ENCODE results near the gene FBXL15. TPM values are rescaled to one million over a fixed set of nuclear protein-coding genes. Genes with fewer than 3 reads are reported as not detected.

FBXL15 gene
- total and polyA plus RNA-seq, 2 donors, result 2.0 to 36.6 TPM

DNA sequence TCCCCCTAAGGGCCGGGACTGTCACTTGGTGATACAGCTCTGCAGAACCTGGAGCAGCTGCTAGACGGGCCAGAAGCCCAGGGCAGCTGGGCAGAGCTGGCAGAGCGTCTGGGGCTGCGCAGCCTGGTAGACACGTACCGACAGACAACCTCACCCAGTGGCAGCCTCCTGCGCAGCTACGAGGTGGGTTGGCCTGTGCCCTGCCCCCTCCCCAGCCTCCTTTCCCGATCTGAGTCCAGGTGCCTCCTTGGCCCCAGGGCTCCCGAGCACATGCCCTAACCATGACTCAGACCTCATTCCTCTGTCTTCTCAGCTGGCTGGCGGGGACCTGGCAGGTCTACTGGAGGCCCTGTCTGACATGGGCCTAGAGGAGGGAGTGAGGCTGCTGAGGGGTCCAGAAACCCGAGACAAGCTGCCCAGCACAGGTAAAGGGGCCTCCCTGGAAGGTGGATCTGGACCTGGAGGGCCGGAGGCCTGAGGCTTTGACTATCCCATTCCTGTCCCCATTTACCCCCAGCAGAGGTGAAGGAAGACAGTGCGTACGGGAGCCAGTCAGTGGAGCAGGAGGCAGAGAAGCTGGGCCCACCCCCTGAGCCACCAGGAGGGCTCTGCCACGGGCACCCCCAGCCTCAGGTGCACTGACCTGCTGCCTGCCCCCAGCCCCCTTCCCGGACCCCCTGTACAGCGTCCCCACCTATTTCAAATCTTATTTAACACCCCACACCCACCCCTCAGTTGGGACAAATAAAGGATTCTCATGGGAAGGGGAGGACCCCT is 18.7 kb upstream of the FBXL15 start:
- DNase-seq (ENCODE audit: extremely low spot score), result no peak
- H3K4me3 ChIP-seq (ENCODE audit: low read depth, low read length), result no peak overlapping the region
- H3K27ac ChIP-seq (ENCODE audit: low read depth), result no peak overlapping the region
- H3K36me3 ChIP-seq (ENCODE audit: insufficient read depth), result peaks cover 2% of the 10 kb centered on the region
- H3K4me1 ChIP-seq (ENCODE audit: insufficient read depth), result no peaks in the 10 kb centered on the region
- WGBS, result 69% methylated on average over 18 of the region's 18 CpGs

DNA sequence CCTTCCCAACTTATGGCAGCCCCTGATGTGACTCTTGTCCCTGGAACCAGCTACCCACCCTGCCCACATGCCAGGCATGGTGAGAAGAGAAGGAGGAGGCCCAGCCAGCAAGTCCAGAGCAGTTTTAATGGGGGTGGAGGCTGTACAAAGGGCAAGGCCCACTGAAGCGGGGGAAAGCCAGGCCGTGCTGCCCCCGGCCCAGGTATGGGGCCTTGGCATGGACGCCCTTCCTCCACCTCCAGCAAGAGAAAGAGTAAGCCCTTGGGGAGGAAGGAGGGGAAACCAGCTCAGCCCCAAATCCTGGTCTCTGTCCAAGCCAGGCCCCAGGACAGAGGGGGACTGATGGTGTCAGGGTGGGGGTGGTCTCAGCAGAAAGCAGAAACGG is 18.1 kb upstream of the FBXL15 start:
- peaks cover 2% of the 10 kb centered on the region for H3K36me3 ChIP-seq (ENCODE audit: insufficient read depth)
- no peak overlapping the region for H3K27ac ChIP-seq (ENCODE audit: low read depth)
- no peak overlapping the region for H3K4me3 ChIP-seq (ENCODE audit: low read depth, low read length)
- DNase-seq (ENCODE audit: extremely low spot score), result no peak
- 73% methylated on average over 5 of the region's 5 CpGs for WGBS
- no peaks in the 10 kb centered on the region for H3K4me1 ChIP-seq (ENCODE audit: insufficient read depth)

DNA sequence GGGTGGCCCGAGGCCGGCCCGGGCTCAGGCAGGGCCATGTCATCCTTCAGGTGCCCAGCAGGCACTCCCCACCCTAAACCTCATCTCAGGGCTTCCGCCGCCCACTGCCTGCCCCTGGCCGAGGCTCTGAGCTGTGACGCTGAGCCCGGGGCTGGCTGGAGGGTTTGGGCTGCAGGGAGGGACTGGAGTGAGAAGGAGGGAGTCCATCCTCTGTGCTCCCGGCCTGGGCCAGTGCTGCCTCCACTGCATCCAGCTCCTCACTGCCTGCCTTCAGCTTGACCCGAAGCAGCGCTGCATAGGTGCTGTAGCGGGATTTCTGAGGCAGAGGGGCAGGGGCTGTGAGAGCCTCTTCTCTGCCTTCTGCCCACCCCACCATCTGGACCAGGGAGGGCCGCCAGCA is 17.5 kb upstream of the FBXL15 start:
- no peak for DNase-seq (ENCODE audit: extremely low spot score)
- peaks cover 2% of the 10 kb centered on the region for H3K36me3 ChIP-seq (ENCODE audit: insufficient read depth)
- H3K4me3 ChIP-seq (ENCODE audit: low read depth, low read length), result no peak overlapping the region
- no peak overlapping the region for H3K27ac ChIP-seq (ENCODE audit: low read depth)
- WGBS, result 83% methylated on average over 13 of the region's 13 CpGs
- H3K4me1 ChIP-seq (ENCODE audit: insufficient read depth), result no peaks in the 10 kb centered on the region

DNA sequence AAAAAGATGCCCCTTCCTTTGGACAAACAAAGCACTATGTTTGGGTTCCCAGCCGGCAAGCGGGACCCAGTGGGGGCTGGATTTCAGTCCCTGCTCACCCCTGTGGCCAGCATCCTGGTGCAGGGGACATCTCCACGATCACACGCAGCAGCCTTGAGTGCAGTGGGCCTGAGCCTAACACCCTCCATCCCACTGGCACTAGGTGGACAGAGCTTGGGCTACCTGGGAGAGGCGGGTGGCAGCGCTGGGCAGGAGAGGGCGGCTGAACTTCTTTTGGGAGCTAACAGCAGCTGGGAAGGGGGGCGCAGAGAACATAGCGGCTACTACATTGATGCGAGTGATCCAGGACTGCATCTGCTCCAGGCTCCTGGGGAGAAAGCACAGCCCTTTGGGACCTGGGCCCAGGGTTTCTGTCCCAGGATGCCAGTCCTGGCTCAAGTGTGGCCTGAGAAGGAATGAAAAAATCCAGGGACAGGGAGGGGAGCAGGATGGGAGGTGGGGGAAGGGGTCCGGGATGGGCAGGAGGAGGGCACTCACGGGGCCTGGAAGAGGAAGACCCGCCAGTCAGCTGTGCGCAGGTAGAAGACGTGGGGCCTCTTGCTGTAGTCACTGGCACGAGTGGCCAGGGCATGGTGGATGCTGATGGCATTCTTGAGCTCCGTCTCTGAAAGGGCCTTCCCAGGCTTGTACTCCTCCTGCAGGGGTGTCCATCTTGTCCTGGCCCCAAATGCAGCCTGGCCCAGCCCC is 16.1 kb upstream of the FBXL15 start:
- no peak for DNase-seq (ENCODE audit: extremely low spot score)
- no peak overlapping the region for H3K27ac ChIP-seq (ENCODE audit: low read depth)
- no peaks in the 10 kb centered on the region for H3K4me1 ChIP-seq (ENCODE audit: insufficient read depth)
- WGBS, result 79% methylated on average over 17 of the region's 17 CpGs
- H3K4me3 ChIP-seq (ENCODE audit: low read depth, low read length), result no peak overlapping the region
- H3K36me3 ChIP-seq (ENCODE audit: insufficient read depth), result peaks cover 2% of the 10 kb centered on the region

DNA sequence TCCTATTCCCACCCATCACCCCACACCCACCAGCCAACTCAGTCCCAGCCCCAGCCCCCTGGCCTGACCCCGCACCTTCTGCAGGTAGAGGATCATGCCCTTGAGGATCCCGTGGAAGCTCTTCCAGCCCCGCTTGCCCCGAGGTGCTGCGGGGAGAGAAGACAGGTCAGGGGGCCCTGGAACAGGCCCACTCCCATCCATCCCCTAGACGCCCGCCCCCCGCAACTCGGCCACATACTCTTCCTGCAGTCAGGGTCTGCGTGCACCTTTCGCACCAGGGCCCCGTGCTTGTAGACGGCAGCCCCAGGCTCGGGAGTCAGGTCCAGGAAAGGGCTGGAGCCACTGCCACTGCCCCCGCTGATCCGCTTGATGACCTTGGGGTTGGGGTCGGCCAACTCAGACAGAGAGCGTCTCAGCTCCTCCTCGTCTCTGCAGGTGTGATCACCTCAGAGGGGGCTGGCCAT is 15.5 kb upstream of the FBXL15 start:
- Histone ChIP-seq H3K4me3 (ENCODE audit: low read depth, low read length) (no peak overlapping the region), H3K27ac (ENCODE audit: low read depth) (no peak overlapping the region), H3K36me3 (ENCODE audit: insufficient read depth) (peaks cover 2% of the 10 kb centered on the region), H3K4me1 (ENCODE audit: insufficient read depth) (no peaks in the 10 kb centered on the region)
- no peak for DNase-seq (ENCODE audit: extremely low spot score)
- 82% methylated on average over 19 of the region's 19 CpGs for WGBS

DNA sequence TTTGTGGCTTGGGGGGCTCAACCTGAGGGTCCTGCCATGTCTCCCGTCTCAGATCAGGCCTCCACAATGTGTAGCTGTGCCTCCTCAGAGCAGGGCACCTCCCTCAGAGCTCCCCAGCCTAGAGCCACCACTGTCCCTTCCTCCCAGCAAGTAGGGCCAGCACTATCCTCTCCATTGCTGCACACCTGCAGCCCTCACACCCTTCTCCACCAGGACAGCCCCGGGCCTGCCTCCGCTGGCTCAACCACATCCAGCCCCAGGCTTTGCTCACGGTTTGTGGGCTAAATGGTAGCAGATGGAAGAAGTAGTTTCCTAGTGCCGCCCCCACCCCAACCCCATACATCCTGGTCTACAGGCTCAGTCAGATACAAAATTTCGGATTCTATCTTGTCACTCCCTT is 15.0 kb upstream of the FBXL15 start:
- no peaks in the 10 kb centered on the region for H3K4me1 ChIP-seq (ENCODE audit: insufficient read depth)
- H3K4me3 ChIP-seq (ENCODE audit: low read depth, low read length), result no peak overlapping the region
- 76% methylated on average over 6 of the region's 6 CpGs for WGBS
- no peak for DNase-seq (ENCODE audit: extremely low spot score)
- H3K27ac ChIP-seq (ENCODE audit: low read depth), result no peak overlapping the region
- peaks cover 2% of the 10 kb centered on the region for H3K36me3 ChIP-seq (ENCODE audit: insufficient read depth)

DNA sequence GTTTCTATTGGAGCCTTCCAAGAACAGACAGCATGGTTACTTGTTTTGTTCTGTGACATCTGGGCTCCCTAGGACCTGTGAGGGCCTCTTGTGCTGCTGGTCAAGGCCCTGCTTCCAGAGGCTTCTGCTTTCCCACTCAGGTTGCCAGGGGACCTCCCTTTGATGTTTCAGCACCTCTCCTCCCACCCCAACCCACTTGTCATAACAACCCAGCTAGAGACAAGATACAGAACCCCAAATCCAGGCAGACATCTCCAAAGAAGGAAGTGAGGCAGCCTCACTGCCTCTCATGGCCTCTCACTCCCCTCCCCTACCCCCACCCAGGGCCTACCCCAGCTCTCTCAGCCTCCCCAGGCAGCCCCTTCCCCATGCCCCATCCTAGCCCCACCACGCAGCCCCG is 13.8 kb upstream of the FBXL15 start:
- Histone ChIP-seq H3K4me3 (ENCODE audit: low read depth, low read length) (no peak overlapping the region), H3K4me1 (ENCODE audit: insufficient read depth) (no peaks in the 10 kb centered on the region), H3K36me3 (ENCODE audit: insufficient read depth) (no peaks in the 10 kb centered on the region), H3K27ac (ENCODE audit: low read depth) (no peak overlapping the region)
- 49% methylated on average over 2 of the region's 2 CpGs for WGBS
- no peak for DNase-seq (ENCODE audit: extremely low spot score)

DNA sequence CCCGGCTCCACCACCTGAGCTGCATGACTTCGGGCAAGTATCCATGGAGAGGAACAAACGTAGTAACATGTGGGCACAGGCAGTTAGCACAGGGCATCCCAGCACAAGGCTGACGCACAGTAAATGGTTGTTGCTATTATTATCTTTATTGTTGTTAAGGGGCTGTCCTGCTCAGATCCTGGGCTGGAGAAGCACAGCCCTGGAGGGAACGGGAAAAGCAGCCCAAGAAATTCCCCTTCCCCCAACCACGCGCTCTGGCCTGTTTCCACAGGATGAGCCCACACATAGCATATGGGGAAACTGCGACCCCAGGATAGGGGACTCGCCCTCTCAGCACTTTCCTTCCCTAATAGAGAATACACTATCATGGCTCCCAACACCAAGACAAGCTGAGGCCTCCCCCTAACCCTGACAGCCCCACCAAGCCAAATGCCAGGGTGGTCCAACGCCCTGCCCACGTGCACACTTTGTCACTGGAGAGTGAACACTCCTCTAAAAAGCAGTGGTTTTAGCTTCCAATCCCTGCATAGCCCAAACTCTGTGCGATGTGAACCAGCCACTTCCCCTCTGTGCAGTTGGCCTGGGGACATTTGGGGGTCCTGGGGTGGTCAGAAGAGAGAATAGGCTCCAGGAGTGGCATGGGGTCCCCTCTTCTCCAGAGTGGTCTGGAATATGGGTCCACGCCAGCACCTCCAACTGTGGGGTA is 13.1 kb upstream of the FBXL15 start:
- H3K27ac ChIP-seq (ENCODE audit: low read depth), result no peak overlapping the region
- no peak for DNase-seq (ENCODE audit: extremely low spot score)
- H3K4me3 ChIP-seq (ENCODE audit: low read depth, low read length), result no peak overlapping the region
- WGBS, result 53% methylated on average over 13 of the region's 13 CpGs
- H3K36me3 ChIP-seq (ENCODE audit: insufficient read depth), result no peaks in the 10 kb centered on the region
- no peaks in the 10 kb centered on the region for H3K4me1 ChIP-seq (ENCODE audit: insufficient read depth)

DNA sequence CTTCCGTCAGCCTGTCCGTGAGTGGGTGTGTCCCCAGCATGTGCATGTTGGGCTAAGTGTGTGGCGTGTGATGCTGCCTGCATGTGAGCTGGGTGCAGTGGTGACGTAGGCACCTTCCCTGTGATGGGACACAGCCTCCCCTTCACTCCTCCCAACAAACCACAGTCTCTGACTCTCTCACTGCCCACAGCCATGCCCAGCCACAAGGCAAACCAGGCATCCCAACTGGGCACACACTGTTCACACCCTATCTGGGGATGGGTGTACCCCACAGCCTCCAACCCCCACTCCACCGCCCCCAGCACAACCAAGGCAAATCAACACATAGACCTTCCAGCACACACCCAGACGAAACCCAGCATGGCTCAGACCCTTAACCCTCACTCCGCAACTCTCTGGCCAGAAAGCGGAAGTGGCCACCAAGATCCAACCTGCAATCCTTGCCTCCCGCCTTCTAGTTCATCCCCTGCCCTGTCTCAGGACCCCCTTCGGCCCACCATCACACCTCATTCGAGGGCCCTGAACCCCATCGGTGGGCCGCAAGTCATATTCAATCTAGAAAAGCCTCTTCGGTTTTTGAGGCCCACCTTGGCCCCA is 12.4 kb upstream of the FBXL15 start:
- DNase-seq (ENCODE audit: extremely low spot score), result no peak
- WGBS, result 31% methylated on average over 14 of the region's 14 CpGs
- H3K4me3 ChIP-seq (ENCODE audit: low read depth, low read length), result peak overlapping the region; percentile 38
- no peaks in the 10 kb centered on the region for H3K4me1 ChIP-seq (ENCODE audit: insufficient read depth)
- no peaks in the 10 kb centered on the region for H3K36me3 ChIP-seq (ENCODE audit: insufficient read depth)
- H3K27ac ChIP-seq (ENCODE audit: low read depth), result no peak overlapping the region

DNA sequence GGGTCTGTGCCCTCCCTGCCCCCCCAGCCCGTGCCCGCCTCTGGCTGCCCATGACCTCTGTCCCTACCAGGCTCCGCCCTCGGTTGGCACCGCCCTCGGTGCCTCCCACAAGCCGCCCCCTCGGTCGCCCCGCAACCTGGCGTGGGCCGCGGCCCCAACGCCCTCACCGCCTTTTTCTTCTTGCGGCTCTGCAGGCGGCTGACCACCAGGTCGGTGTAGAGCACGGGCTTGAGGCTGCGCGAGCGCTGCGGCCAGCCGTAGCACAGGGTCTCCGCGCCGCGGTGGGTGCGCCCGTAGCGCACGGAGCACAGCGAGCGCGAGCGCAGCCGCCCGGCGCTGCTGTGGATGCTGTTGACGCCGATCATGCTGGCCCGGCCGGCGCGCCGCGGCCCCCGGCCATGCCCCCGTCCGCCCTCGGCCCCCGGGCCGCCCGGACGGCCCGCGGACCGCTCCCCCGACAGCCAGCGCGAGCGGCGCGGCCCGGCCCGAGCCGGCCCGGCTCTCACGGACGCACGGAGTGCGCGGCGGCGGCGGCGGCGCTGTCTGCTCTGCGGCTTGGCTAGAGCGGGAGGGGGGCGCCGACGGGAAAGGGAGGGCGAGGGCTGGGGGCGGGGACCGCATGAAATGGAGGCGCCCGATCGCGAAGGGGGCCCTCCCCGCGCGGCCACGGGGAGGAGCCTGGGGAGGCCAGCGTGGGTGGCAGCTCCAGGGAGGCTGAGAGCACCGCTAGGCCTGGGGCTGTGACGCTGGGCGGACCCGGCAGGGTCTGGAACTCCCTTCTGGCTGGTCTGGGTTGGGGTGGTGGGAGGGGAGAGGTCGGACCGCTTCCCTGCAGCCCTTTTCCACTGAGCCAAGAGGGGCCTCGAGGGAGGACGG is 11.7 kb upstream of the FBXL15 start:
- no peaks in the 10 kb centered on the region for H3K36me3 ChIP-seq (ENCODE audit: insufficient read depth)
- no peak overlapping the region for H3K27ac ChIP-seq (ENCODE audit: low read depth)
- under 1% methylated on average over 103 of the region's 103 CpGs for WGBS
- no peaks in the 10 kb centered on the region for H3K4me1 ChIP-seq (ENCODE audit: insufficient read depth)
- H3K4me3 ChIP-seq (ENCODE audit: low read depth, low read length), result peak overlapping the region; percentile 38
- DNase-seq (ENCODE audit: extremely low spot score), result peak; percentile 37

DNA sequence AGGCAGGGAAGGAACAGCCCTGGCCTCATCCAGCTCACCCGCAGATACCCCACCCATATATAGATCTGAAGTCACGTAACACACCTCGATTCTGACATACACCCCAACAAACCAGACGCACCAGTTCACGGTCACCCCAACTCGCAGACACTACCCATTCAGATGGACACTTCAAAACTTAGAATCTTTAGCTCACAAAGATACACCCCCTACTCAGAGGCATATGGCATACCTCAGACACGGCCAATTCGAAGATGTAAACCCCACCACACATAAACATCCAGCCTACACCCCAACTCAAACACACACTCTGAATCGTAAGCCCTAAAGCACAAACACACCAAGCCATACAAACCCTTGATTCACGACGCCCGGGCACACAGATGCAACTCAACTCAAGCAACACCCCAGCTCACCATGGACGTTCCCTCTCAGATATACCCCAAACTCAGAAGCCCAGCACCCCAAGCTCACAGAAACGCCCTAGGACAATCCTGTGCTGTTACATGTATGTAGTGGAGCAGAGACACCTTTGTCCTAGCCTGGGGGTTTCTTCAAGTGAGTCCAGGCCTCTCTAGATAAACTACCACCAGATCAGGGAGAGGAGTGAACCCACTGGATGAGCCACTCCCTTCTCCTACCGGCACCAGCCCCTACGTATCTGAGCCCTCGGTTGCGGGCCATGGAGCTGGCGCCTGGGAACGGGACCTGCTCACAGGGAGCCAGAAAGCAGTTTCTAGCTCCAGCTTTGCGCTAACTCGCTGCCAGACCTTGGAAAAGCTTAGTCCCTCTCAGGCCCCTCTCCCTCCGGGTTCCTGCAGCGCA is 10.8 kb upstream of the FBXL15 start:
- H3K27ac ChIP-seq (ENCODE audit: low read depth), result no peak overlapping the region
- H3K36me3 ChIP-seq (ENCODE audit: insufficient read depth), result no peaks in the 10 kb centered on the region
- H3K4me3 ChIP-seq (ENCODE audit: low read depth, low read length), result peak overlapping the region; percentile 38
- 15% methylated on average over 24 of the region's 24 CpGs for WGBS
- no peak for DNase-seq (ENCODE audit: extremely low spot score)
- H3K4me1 ChIP-seq (ENCODE audit: insufficient read depth), result no peaks in the 10 kb centered on the region

DNA sequence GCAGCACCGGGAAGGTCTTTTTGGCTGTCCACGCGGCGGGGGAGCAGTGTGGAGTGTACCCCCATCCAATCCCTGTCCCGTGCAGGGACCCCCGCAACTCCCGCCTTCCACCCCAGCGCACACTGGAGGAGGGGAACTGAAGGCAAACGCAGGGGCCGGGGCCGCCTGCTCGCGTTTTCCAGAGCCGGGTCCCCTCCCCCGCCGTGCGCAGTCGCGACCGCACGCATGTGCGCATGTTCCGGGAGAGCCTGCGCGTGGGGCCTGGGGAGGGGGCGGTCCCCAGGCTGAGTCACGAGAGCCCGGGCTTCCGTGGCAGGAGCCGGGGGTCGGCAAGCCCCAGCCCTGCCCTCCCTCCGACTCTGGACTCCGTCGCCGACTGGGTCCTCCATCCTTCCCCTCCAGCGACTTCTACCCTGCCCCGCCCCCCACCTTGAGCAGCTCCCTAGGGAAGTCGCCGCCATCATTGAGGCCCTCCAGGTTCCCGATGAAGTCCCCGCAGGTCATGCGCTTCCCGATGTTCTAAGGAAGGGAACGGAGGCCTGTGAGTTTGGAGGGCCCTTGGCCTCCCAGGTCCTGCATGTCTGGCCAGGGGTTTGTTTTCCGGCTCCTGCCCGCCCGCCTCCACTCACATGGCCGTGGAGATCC is 10.1 kb upstream of the FBXL15 start:
- H3K36me3 ChIP-seq (ENCODE audit: insufficient read depth), result no peaks in the 10 kb centered on the region
- DNase-seq (ENCODE audit: extremely low spot score), result peak; percentile 46
- H3K4me1 ChIP-seq (ENCODE audit: insufficient read depth), result no peaks in the 10 kb centered on the region
- no peak overlapping the region for H3K27ac ChIP-seq (ENCODE audit: low read depth)
- 2% methylated on average over 48 of the region's 48 CpGs for WGBS
- peak overlapping the region; percentile 17 for H3K4me3 ChIP-seq (ENCODE audit: low read depth, low read length)

Data from urinary bladder (tissue), 4 donors.